ENCODE results near the gene FBXW11. TPM values are rescaled to one million over a fixed set of nuclear protein-coding genes. Genes with fewer than 3 reads are reported as not detected.

FBXW11 gene
- total RNA-seq, 1 donor from 2014 or later = 61.4 TPM

DNA sequence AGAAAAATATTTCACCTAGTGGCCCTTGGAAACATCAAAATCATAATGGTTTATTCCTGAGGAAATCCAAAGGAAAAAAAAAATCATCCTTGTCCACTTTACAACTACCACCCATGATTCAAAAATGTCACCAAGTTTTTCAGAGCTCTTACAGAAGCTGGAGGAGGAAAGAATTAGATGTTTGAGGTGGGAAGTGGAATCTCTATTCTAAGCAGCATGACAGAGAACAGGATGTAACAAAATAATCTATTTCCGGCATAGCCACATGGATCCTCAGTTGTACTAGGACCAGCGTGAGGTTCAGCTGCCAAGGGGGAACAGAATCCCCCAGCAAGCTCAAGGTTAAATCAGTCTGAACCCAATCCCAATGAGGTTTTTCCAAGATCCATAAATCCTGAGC, 40.2 kb downstream of the FBXW11 start:
- Mint-ChIP-seq H3K4me1 (ENCODE audit: unreplicated experiment) (peaks cover 47% of the 10 kb centered on the region), H3K36me3 (ENCODE audit: unreplicated experiment) (peaks cover 6% of the 10 kb centered on the region), H3K27me3 (ENCODE audit: unreplicated experiment) (no peaks in the 10 kb centered on the region), H3K27ac (ENCODE audit: unreplicated experiment) (peak overlapping the region; percentile 45), H3K4me3 (ENCODE audit: unreplicated experiment) (no peak overlapping the region), H3K9me3 (ENCODE audit: unreplicated experiment) (peaks cover 4% of the 10 kb centered on the region)
- no peak for DNase-seq (ENCODE audit: extremely low spot score, unreplicated experiment)
- no peak for TF ChIP-seq CTCF (IDR thresholded peaks at IDR 0.05)

- peaks cover 42% of the 10 kb centered on the region for H3K4me1 Mint-ChIP-seq (ENCODE audit: unreplicated experiment)
- H3K36me3 Mint-ChIP-seq (ENCODE audit: unreplicated experiment) = peaks cover 6% of the 10 kb centered on the region
- DNase-seq (ENCODE audit: extremely low spot score, unreplicated experiment) = no peak
- peaks cover 4% of the 10 kb centered on the region for H3K9me3 Mint-ChIP-seq (ENCODE audit: unreplicated experiment)
- H3K27ac Mint-ChIP-seq (ENCODE audit: unreplicated experiment) = peak overlapping the region; percentile 45
- H3K4me3 Mint-ChIP-seq (ENCODE audit: unreplicated experiment) = no peak overlapping the region
- no peak for TF ChIP-seq CTCF (IDR thresholded peaks at IDR 0.05)
- no peaks in the 10 kb centered on the region for H3K27me3 Mint-ChIP-seq (ENCODE audit: unreplicated experiment)
These were observed 40.7 kb downstream of the FBXW11 start for GRCh38 chr5:171965745-171966144.

DNA sequence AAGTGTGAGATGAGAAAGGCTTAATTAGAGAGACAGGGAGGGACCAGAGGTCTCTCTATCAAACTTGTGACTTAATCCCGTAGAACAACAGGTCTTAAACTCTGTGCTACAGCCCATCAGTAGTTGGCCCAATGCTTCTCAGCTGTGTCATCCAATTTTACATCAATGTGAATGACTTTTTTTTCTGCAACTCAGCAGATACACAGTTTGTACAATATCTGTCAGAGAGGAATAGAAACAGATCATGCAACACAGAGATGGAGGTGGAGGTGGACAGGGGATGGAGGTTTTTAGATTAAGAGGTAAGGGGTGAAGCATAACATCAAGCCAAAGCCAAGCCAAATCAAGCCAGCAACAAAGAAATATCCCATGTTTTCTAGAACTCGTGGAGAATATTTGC, 43.0 kb downstream of the FBXW11 start:
- DNase-seq (ENCODE audit: extremely low spot score, unreplicated experiment) = no peak
- Mint-ChIP-seq H3K27ac (ENCODE audit: unreplicated experiment) (no peak overlapping the region), H3K9me3 (ENCODE audit: unreplicated experiment) (no peaks in the 10 kb centered on the region), H3K27me3 (ENCODE audit: unreplicated experiment) (no peaks in the 10 kb centered on the region), H3K4me3 (ENCODE audit: unreplicated experiment) (no peak overlapping the region), H3K4me1 (ENCODE audit: unreplicated experiment) (peaks cover 24% of the 10 kb centered on the region), H3K36me3 (ENCODE audit: unreplicated experiment) (no peaks in the 10 kb centered on the region)
- no peak for TF ChIP-seq CTCF (IDR thresholded peaks at IDR 0.05)

DNA sequence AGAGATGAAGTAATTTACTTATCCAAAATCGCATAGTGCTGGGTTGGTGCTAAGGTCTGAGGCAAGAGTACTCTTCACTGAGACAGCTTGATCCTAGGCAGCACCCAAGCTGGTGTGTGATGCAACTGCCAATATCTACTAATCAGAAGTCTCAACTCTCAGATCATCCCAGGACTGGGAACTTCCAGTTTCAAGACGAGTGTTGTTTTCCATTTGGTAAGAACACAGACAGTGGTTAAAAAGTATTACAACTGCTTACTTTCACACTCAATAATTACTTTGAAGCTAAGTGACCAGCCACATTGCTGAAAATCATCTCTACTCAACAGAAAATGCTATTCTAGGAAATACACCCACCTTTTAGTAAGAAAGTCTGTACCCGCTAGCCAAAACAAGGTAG, 45.3 kb downstream of the FBXW11 start:
- H3K4me1 Mint-ChIP-seq (ENCODE audit: unreplicated experiment) = peaks cover 32% of the 10 kb centered on the region
- H3K4me3 Mint-ChIP-seq (ENCODE audit: unreplicated experiment) = no peak overlapping the region
- H3K27ac Mint-ChIP-seq (ENCODE audit: unreplicated experiment) = no peak overlapping the region
- no peaks in the 10 kb centered on the region for H3K27me3 Mint-ChIP-seq (ENCODE audit: unreplicated experiment)
- no peak for TF ChIP-seq CTCF (IDR thresholded peaks at IDR 0.05)
- no peak for DNase-seq (ENCODE audit: extremely low spot score, unreplicated experiment)
- no peaks in the 10 kb centered on the region for H3K36me3 Mint-ChIP-seq (ENCODE audit: unreplicated experiment)
- H3K9me3 Mint-ChIP-seq (ENCODE audit: unreplicated experiment) = no peaks in the 10 kb centered on the region

- H3K4me1 Mint-ChIP-seq (ENCODE audit: unreplicated experiment) = peaks cover 47% of the 10 kb centered on the region
- no peak for TF ChIP-seq CTCF (IDR thresholded peaks at IDR 0.05)
- no peak overlapping the region for H3K4me3 Mint-ChIP-seq (ENCODE audit: unreplicated experiment)
- no peaks in the 10 kb centered on the region for H3K9me3 Mint-ChIP-seq (ENCODE audit: unreplicated experiment)
- no peaks in the 10 kb centered on the region for H3K27me3 Mint-ChIP-seq (ENCODE audit: unreplicated experiment)
- no peaks in the 10 kb centered on the region for H3K36me3 Mint-ChIP-seq (ENCODE audit: unreplicated experiment)
- no peak overlapping the region for H3K27ac Mint-ChIP-seq (ENCODE audit: unreplicated experiment)
- no peak for DNase-seq (ENCODE audit: extremely low spot score, unreplicated experiment)
These were observed 48.7 kb downstream of the FBXW11 start for GRCh38 chr5:171957591-171958251.
